ENCODE measurements around the gene RRP12. TPM values are rescaled to one million over a fixed set of nuclear protein-coding genes. Genes with fewer than 3 reads are reported as not detected.

The RRP12 gene
- total and polyA plus RNA-seq, 9 of the 15 experiments (the other 6 are each of a cell fraction or from before 2014, with no cell fraction given) = 4.6 to 68.2 (median 21.8) TPM

DNA sequence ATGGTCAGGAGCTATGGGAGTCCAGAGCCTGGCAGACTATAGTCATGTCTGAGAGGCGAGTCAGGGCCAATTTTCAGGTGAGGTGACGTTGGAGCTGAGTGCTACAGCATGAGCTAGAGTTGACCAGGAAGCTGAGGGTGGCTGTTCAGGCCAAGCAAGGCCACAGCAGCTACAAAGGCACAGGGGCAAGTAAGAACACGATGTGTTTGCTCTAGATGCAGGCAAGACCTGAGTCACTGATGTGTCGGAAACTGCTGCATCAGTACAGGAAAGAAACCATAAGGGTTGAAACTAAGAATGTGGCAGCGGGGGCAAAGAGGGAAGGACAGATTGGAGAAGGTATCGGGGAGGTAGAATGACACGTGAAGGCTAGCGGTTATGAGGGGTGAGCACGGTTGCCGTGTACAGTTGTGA is 11.8 kb upstream of the RRP12 start:
- FAIRE-seq (no peak), ATAC-seq (no peak), DNase-seq (ENCODE audit: extremely low read depth in 1 of 4, low spot score in 3 of 4) (no peak)
- no peak overlapping the region for H3K4me2 ChIP-seq (ENCODE audit: insufficient read depth, low read length)
- TF ChIP-seq MAX (CRISPR knock-in tag; IDR thresholded peaks at IDR 0.05) (0 out of 2 replicates have a peak, but pooled peaks have one; percentile 11), TBL1XR1 (IDR thresholded peaks at IDR 0.05; ENCODE audit: low read length in 2 of 2) (no peak), MLLT1 (IDR thresholded peaks at IDR 0.05) (0 out of 4 replicates have a peak, but pooled peaks of 1 of the 2 experiments have one; percentile 51)
- ChIA-PET POLR2A (interaction anchor here (0.7 to 2.1 kb wide), 2 partner anchors 15 to 195 kb away, joined by 3 to 6 read pairs; no protein-coding TSS in a partner anchor), CTCF (ENCODE audit: low intra/inter-chr PET ratio) (no interaction called here)
- H4K20me1 ChIP-seq (replicated peaks; ENCODE audit: control insufficient read depth, insufficient read depth, low read length) = no peaks in the 10 kb centered on the region
- intact Hi-C loops (cut with micrococcal nuclease) = no loop called here
- BruUV-seq (replicated peaks) = no TSS peak
- H3K36me3 ChIP-seq (ENCODE audit: control insufficient read depth, insufficient read depth, low read length) = no peaks in the 10 kb centered on the region; the same call in 2 of the 3 replicates
- in situ Hi-C loops (cut with MboI) = no loop called here
- H3K27ac ChIP-seq (ENCODE audit: extremely low read depth, low read depth, low read length) = peak overlapping the region; percentile 35; the same call in 2 of the 3 replicates
- H3K9me1 ChIP-seq (ENCODE audit: control insufficient read depth, insufficient read depth, low read length) = no peaks in the 10 kb centered on the region
- no peaks in the 10 kb centered on the region for H3K79me2 ChIP-seq (ENCODE audit: control insufficient read depth, insufficient read depth, low read length)
- H3K27me3 ChIP-seq (ENCODE audit: control insufficient read depth in 2 of 2, insufficient read depth in 2 of 2, low read length in 2 of 2) = no peaks in the 10 kb centered on the region
- peaks cover 13 to 19% of the 10 kb centered on the region in 2 experiments; a peak in 3 of 5 replicates for H3K4me1 ChIP-seq (replicated peaks in 1 of 2; ENCODE audit: control insufficient read depth in 2 of 2, insufficient read depth in 2 of 2, low read length in 2 of 2)
- H3K4me3 ChIP-seq = no peak overlapping the region
- H3K9me3 ChIP-seq (replicated peaks; ENCODE audit: control insufficient read depth, insufficient read depth, low read depth, low read length) = no peaks in the 10 kb centered on the region
- 72% methylated on average over 10 of the region's 10 CpGs for WGBS (ENCODE audit: insufficient coverage, low coverage, missing lambda C conversion rate)
- peak overlapping the region; percentile 78 for H2AFZ ChIP-seq (ENCODE audit: low read depth, low read length)
- peak overlapping the region in 1 of 2 experiments; percentile 76; a peak in 1 of 4 replicates for H3K9ac ChIP-seq (ENCODE audit: insufficient read depth in 1 of 2, low read depth in 2 of 2, low read length in 2 of 2)

All from K562 (cell line).